Effector CD8-positive, alpha-beta T cell (primary cell): Measurements from ENCODE around the gene FXYD4.

ENCODE experiments used
- DNase-seq: peaks from one replicate; lab custom pipeline; 2025; lab: John Stamatoyannopoulos, UW

Gene FXYD4

GRCh38 chr10:43396061-43396927, 24.9 kb downstream of the FXYD4 start:
- DNase-seq, result peak; percentile 61

GRCh38 chr10:43396928-43397624, 25.6 kb downstream of the FXYD4 start:
- peak; percentile 62 for DNase-seq

DNA sequence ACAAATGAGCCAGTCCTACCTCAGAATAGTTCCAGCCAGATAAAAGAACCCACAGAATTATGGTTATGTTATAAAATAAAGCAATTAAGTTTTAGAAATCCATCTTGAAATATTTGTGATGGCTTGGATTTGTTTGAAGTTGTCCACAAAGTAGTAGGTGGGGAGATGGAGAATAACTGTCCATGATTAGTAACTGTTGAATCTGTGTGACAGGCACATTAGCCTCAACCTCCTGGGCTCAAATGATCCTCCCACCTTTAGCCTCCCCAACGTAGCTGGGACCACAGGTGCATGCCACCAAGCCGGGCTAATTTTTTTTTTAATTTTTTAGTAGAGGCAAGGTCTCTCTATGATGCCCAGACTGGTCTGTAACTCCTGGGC, 27.5 kb downstream of the FXYD4 start:
- no peak for DNase-seq

- no peak for DNase-seq
Observed at GRCh38 chr10:43399320-43400310, 28.2 kb downstream of the FXYD4 start.

GRCh38 chr10:43401627-43402026, 30.2 kb downstream of the FXYD4 start:
- DNase-seq, result no peak

GRCh38 chr10:43402176-43402575, 30.7 kb downstream of the FXYD4 start:
- DNase-seq, result no peak

- no peak for DNase-seq
Observed at GRCh38 chr10:43402880-43403452, 31.5 kb downstream of the FXYD4 start.

DNA sequence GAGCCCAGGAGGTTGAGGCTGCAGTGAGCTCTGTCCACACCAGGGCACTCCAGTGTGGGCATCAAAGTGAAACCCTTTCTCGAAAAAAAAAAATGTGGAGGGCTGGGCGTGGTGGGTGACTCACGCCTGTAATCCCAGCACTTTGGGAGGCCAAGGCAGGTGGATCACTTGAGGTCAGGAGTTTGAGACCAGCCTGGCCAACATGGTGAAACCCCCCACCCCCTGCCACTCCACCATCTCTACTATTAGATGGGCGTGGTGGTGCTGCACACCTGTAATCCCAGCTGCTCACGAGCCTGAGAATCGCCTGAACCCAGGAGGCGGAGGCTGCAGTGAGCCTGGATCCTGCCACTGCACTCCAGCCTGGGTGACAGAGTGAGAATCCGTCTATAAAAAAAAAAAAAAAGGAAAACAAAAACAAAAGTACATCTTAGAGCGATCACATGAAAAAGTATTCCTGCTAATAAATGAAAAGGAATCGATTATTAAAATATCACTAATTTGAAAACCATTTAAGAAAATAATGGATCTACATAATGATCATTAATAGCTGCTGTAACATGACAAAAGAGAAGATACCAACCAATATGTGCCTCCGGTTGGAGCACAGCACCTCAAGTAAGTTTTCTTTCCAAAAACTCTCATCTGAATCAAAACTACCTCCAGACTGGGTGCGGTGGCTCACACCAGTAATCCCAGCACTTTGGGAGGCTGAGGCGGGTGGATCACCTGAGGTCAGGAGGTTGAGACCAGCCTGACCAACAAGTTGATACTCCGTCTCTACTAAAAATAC, 32.7 kb downstream of the FXYD4 start:
- no peak for DNase-seq

DNA sequence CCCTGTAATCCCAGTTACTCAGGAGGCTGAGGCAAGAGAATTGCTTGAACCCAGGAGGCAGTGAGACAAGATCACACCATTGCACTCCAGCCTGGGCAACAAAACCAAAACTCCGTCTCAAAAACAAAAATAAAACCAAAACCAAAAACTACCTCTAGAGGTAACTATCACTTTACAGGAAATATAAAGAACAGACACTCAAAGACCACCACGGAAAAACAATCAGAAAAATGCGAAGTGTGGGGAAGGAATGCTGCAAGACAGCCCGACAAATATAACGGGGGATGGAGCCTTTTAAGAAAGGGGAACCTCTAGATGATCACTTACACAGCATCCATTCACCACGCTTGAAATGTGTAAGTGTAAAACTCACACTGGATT, 33.3 kb downstream of the FXYD4 start:
- DNase-seq, result no peak

GRCh38 chr10:43407148-43407575, 35.7 kb downstream of the FXYD4 start:
- no peak for DNase-seq

GRCh38 chr10:43407576-43408330, 36.3 kb downstream of the FXYD4 start:
- DNase-seq, result peak; percentile 72

DNA sequence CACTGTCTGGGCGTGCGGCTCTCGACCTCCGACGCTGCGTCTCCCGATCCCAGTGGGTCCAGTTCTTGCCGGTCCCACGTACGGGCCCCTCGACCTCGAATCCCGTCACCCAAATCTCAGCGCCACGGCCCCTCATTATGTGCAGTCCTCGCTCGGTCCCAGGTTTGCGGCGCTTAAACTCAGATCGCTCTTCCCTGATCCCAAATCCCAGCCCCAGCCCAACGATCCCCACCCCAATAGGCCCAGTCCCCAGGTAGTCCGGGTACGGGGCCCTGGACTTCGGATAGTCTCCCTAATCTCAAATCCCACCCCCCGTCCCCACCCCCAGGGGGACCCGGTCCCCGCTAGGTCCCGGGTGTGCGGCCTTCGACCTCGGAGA, 36.9 kb downstream of the FXYD4 start:
- DNase-seq, result no peak

GRCh38 chr10:43408710-43409384, 37.4 kb downstream of the FXYD4 start, which contains the start of gene HNRNPF:
Gene HNRNPF, minus strand, starts transcription at chr10:43409186. Its CDS starts 21,302 bp downstream, at chr10:43387884.
- peak; percentile 87 for DNase-seq

GRCh38 chr10:43409385-43410109, 38.1 kb downstream of the FXYD4 start:
- DNase-seq, result peak; percentile 45

DNA sequence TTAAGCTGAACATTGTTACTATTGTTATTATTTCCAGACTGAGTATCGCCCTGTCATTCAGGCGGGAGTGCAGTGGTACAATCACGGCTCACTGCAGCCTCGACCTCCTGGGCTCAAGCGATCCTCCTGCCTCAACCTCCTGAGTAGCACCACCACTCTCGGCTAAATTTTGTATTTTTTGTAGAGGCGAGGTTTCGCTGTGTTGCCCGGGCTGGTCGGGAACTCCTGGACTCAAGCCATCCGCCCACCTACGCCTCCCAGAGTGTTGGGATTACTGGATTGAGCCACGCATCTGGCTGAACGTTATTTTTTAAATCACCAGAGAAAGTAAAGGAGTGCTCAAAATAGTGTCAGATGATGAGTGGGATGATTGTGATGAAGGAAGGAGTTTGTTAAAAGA, 38.9 kb downstream of the FXYD4 start:
- DNase-seq, result no peak

- no peak for DNase-seq
Observed at GRCh38 chr10:43411536-43411935, 40.1 kb downstream of the FXYD4 start.

- no peak for DNase-seq
Observed at GRCh38 chr10:43415544-43415943, 44.1 kb downstream of the FXYD4 start.

GRCh38 chr10:43417950-43418768, 46.7 kb downstream of the FXYD4 start:
- DNase-seq, result peak; percentile 25
